Loucy (cell line): ENCODE measurements around the gene CBX8.

Experiments
- H2AFZ ChIP-seq: fragments of 200-600 bp; sonication (generic); 2 replicates; pipeline ENCODE4 v1.6.0; 2016; ENCODE audit warnings: antibody characterized with exemption, mild to moderate bottlenecking, low read length, moderate library complexity
- H3F3A ChIP-seq: fragments of 200-600 bp; 2 replicates; pipeline ENCODE4 v1.6.0; 2016; ENCODE audit warnings: antibody characterized with exemption, low read depth, mild to moderate bottlenecking
- H3K27me3 ChIP-seq: fragments of 200-600 bp; sonication (generic); 2 replicates; pipeline ENCODE4 v1.6.1; 2014; ENCODE audit warnings: low read length, mild to moderate bottlenecking; ENCODE audit not compliant: insufficient read depth, poor library complexity, severe bottlenecking
- H3K36me3 ChIP-seq: fragments of 200-600 bp; sonication (generic); 2 replicates; pipeline ENCODE4 v1.6.1; 2016; ENCODE audit warnings: low read length; ENCODE audit not compliant: insufficient read depth
- H3K4me1 ChIP-seq: fragments of 200-600 bp; sonication (generic); 2 replicates; pipeline ENCODE4 v1.5.1; 2014; ENCODE audit warnings: low read length, mild to moderate bottlenecking; ENCODE audit not compliant: insufficient read depth, poor library complexity, severe bottlenecking
- H3K4me2 ChIP-seq: fragments of 200-600 bp; sonication (generic); 2 replicates; pipeline ENCODE4 v1.6.0; 2014; ENCODE audit warnings: antibody characterized with exemption, low read length, low read depth, mild to moderate bottlenecking; ENCODE audit not compliant: poor library complexity, severe bottlenecking
- H3K4me3 ChIP-seq: fragments of 200-600 bp; sonication (generic); 2 replicates; pipeline ENCODE4 v1.5.1; 2014; ENCODE audit warnings: low read length, mild to moderate bottlenecking, mixed read lengths; ENCODE audit not compliant: poor library complexity, severe bottlenecking
- H3K79me2 ChIP-seq: fragments of 200-600 bp; sonication (generic); 2 replicates; pipeline ENCODE4 v1.6.1; 2014; ENCODE audit warnings: low read length; ENCODE audit not compliant: insufficient read depth
- H3K9ac ChIP-seq: fragments of 200-600 bp; sonication (generic); 2 replicates; pipeline ENCODE4 v1.6.0; 2014; ENCODE audit warnings: mild to moderate bottlenecking, low read depth, low read length, moderate library complexity; ENCODE audit not compliant: poor library complexity, severe bottlenecking
- H3K9me2 ChIP-seq: fragments of 200-600 bp; sonication (generic); replicated peaks from 2 replicates; pipeline ENCODE4 v1.6.1; 2016; ENCODE audit warnings: low read depth, low read length, mixed read lengths
- H3K9me3 ChIP-seq: fragments of 200-600 bp; sonication (generic); 2 replicates; pipeline ENCODE4 v1.6.1; 2014; ENCODE audit warnings: mild to moderate bottlenecking, antibody characterized with exemption, low read length, low read depth; ENCODE audit not compliant: insufficient read depth
- H4K20me1 ChIP-seq: fragments of 200-600 bp; sonication (generic); 2 replicates; pipeline ENCODE4 v1.6.0; 2014; ENCODE audit warnings: antibody characterized with exemption, low read length, mild to moderate bottlenecking; ENCODE audit not compliant: insufficient read depth, poor library complexity, severe bottlenecking
- EZH2phosphoT487 ChIP-seq: fragments of 200-600 bp; IDR thresholded peaks from 2 replicates; pipeline ENCODE4 v1.6.1; 2018; ENCODE audit warnings: antibody characterized with exemption, mild to moderate bottlenecking, moderate library complexity, borderline replicate concordance
- TF ChIP-seq, protein P1 (sequence below): fragments of 200-600 bp; sonication (generic); conservative IDR thresholded peaks from 2 replicates; pipeline ENCODE4 v1.5.1; 2014; ENCODE audit warnings: mild to moderate bottlenecking, antibody characterized with exemption, low read length

The CBX8 gene

DNA sequence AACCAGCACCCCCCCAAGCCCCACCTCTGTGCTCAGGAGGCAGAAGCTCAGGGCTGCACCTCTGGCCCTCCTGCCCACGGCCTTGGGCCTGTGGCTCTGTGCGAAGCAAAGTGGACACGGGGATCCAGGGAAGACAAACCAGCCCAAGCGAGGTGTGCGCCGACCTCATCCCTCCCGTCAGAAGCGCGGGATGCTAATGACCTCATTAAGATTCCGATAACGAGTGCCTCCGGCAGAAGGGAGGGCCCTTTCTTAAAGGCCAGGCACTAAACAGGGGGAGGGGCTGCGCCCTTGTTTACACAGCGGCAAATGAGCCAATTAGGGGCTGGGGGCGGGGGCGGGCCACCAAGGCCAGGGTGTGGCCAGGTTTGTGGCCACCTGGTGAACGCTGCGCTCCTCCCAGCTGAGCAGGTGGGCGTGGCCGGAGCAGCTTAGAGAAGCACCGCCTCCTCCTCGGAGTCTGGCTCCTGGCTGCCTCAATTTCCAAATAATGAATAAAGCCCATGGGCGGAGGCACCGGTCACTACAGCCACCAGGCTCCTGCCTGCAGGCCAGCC lies 39.2 kb upstream of the CBX8 start:
- H3K9ac ChIP-seq: peak overlapping the region; percentile 92
- H4K20me1 ChIP-seq: peaks cover 74% of the 10 kb centered on the region
- H2AFZ ChIP-seq: no peak overlapping the region
- peak overlapping the region; percentile 99 for H3K4me3 ChIP-seq
- no peaks in the 10 kb centered on the region for H3K9me3 ChIP-seq
- H3K27me3 ChIP-seq: no peaks in the 10 kb centered on the region
- peaks cover 4% of the 10 kb centered on the region; the same call in 1 of the 2 replicates for H3F3A ChIP-seq
- peaks cover 87% of the 10 kb centered on the region for H3K79me2 ChIP-seq
- H3K36me3 ChIP-seq: peaks cover 15% of the 10 kb centered on the region; the same call in 1 of the 2 replicates
- peaks cover 26% of the 10 kb centered on the region for H3K4me1 ChIP-seq
- peak overlapping the region; percentile 84 for H3K4me2 ChIP-seq
- TF ChIP-seq, protein P1, sequence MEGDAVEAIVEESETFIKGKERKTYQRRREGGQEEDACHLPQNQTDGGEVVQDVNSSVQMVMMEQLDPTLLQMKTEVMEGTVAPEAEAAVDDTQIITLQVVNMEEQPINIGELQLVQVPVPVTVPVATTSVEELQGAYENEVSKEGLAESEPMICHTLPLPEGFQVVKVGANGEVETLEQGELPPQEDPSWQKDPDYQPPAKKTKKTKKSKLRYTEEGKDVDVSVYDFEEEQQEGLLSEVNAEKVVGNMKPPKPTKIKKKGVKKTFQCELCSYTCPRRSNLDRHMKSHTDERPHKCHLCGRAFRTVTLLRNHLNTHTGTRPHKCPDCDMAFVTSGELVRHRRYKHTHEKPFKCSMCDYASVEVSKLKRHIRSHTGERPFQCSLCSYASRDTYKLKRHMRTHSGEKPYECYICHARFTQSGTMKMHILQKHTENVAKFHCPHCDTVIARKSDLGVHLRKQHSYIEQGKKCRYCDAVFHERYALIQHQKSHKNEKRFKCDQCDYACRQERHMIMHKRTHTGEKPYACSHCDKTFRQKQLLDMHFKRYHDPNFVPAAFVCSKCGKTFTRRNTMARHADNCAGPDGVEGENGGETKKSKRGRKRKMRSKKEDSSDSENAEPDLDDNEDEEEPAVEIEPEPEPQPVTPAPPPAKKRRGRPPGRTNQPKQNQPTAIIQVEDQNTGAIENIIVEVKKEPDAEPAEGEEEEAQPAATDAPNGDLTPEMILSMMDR: no peak
- TF ChIP-seq EZH2phosphoT487: no peak
- H3K9me2 ChIP-seq: no peaks in the 10 kb centered on the region

DNA sequence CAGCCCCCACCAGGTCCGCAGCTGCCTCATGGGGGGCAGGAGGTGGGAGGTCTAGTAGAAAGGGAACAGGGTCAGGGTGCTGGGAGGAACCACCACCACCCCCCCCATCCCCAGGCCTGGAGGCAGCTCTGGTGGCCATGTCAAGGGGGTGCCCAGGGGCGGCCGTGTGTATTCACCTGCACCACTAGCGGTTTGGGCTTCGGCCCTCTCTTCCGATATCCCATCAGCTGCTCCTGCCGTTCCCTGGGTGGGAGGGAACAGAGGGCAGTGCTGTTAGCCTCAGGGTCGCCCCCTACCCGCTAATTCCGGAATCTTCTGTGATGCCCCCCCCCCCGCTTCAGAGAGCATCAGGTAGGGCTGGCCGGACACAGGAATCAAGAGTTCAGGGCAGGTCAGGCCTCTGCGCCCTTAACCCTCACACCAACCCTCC lies 38.6 kb upstream of the CBX8 start:
- peaks cover 74% of the 10 kb centered on the region for H4K20me1 ChIP-seq
- H3K4me2 ChIP-seq: peak overlapping the region; percentile 84
- H3K9ac ChIP-seq: peak overlapping the region; percentile 92
- peak overlapping the region; percentile 99 for H3K4me3 ChIP-seq
- H3K79me2 ChIP-seq: peaks cover 85% of the 10 kb centered on the region
- H3K9me3 ChIP-seq: no peaks in the 10 kb centered on the region
- no peaks in the 10 kb centered on the region for H3K27me3 ChIP-seq
- H3K4me1 ChIP-seq: peaks cover 20% of the 10 kb centered on the region
- no peaks in the 10 kb centered on the region for H3K9me2 ChIP-seq
- no peak overlapping the region for H2AFZ ChIP-seq
- H3K36me3 ChIP-seq: peaks cover 15% of the 10 kb centered on the region; the same call in 1 of the 2 replicates
- peaks cover 6% of the 10 kb centered on the region; the same call in 1 of the 2 replicates for H3F3A ChIP-seq
- TF ChIP-seq, protein P1: no peak
- TF ChIP-seq EZH2phosphoT487: no peak

DNA sequence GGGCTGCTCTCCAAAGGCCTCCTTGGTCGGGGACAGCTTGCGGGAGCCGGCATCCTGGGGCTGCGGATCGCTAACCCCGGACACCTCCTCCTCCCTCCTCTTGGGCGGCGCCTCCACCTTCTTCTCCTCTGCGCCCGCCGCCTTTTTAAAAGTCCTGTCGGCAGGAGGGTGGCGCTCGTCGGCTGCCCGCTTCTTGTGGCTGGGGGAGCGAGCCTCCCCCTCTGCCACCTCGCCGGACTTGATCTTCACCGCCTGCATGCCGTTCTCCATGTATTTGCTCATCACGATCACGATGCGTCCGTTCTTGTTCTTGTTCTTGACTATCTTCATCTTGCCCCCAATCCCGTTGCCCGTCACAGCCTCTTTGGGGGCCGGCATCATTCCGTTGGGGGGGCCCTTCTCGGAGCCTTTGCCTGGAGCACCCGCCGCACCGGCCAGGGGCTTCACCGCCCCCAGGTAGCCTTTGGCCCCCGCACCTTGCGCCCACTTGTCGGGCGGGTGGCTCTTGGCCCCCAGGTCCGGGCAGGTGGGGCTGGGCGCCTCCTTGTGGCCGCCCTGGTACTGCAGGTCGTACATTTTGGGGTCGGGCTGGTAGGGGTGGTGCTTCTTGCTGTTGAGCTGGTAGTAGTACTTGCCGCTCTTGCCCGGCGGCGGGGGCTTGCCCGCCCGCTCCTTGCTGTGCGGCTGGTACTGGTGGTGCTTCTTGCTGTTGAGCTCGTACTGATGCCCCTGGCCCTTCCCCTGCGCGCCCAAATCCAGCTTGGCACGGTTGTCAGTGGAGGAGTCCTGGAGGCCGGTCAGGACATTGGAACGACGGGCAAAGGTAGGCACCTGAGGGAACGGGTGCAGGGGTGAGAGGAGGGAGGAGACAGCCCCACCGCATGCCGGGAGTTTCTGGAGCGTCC lies 37.9 kb upstream of the CBX8 start:
- Histone ChIP-seq H3K36me3 (peaks cover 15% of the 10 kb centered on the region; the same call in 1 of the 2 replicates), H2AFZ (no peak overlapping the region), H3K4me3 (peak overlapping the region; percentile 99), H3F3A (peaks cover 7% of the 10 kb centered on the region; the same call in 1 of the 2 replicates), H3K9ac (peak overlapping the region; percentile 92), H3K9me3 (no peaks in the 10 kb centered on the region), H3K4me1 (peaks cover 17% of the 10 kb centered on the region), H3K4me2 (peak overlapping the region; percentile 84), H4K20me1 (peaks cover 74% of the 10 kb centered on the region), H3K79me2 (peaks cover 80% of the 10 kb centered on the region), H3K27me3 (no peaks in the 10 kb centered on the region), H3K9me2 (no peaks in the 10 kb centered on the region)
- TF ChIP-seq, protein P1: peak; percentile 82
- TF ChIP-seq EZH2phosphoT487: no peak
